Mesenchymal stem cell (in vitro differentiated cells and primary cell): Measurements from ENCODE around the gene PKHD1.

Experiments used
- DNase-seq: peaks from one replicate; pipeline ENCODE4 v3.0.0-alpha.2; 2013
- H2AFZ ChIP-seq: one replicate; pipeline ENCODE4 v1.6.1; 2013; ENCODE audit warnings: low read depth, mild to moderate bottlenecking, control low read depth, inconsistent platforms, low read length, moderate library complexity
- H2AK5ac ChIP-seq: 2 replicates; pipeline ENCODE4 v1.6.1; 2013; ENCODE audit warnings: low read length, moderate library complexity, mild to moderate bottlenecking, inconsistent platforms; ENCODE audit not compliant: severe bottlenecking
- H2BK120ac ChIP-seq: one replicate; pipeline ENCODE4 v1.6.1; 2013; ENCODE audit warnings: low read depth, mild to moderate bottlenecking, inconsistent platforms, low read length, moderate library complexity
- H2BK12ac ChIP-seq, 2 experiments: one replicate each; pipeline ENCODE4 v1.6.1; 2013; ENCODE audit warnings: inconsistent platforms in 2 of 2, low read length in 2 of 2, mild to moderate bottlenecking in 2 of 2, moderate library complexity in 2 of 2, control low read depth in 1 of 2
- H2BK15ac ChIP-seq: one replicate; pipeline ENCODE4 v1.6.1; 2013; ENCODE audit warnings: mild to moderate bottlenecking, low read depth, inconsistent platforms; ENCODE audit not compliant: poor library complexity, severe bottlenecking
- H2BK5ac ChIP-seq: 2 replicates; pipeline ENCODE4 v1.6.1; 2013; ENCODE audit warnings: low read depth, mild to moderate bottlenecking, low read length, control low read depth, inconsistent platforms; ENCODE audit not compliant: poor library complexity, severe bottlenecking
- H3K14ac ChIP-seq, 2 experiments: one replicate each; pipeline ENCODE4 v1.6.1; 2013; ENCODE audit warnings: inconsistent platforms in 2 of 2, low read length in 2 of 2, control low read depth in 1 of 2, mild to moderate bottlenecking in 1 of 2, moderate library complexity in 1 of 2
- H3K18ac ChIP-seq, 2 experiments: one replicate each; pipeline ENCODE4 v1.6.1; 2013; ENCODE audit warnings: inconsistent platforms in 2 of 2, low read length in 2 of 2, control low read depth in 1 of 2, low read depth in 1 of 2, mild to moderate bottlenecking in 1 of 2
- H3K23ac ChIP-seq, 2 experiments: one replicate each; pipeline ENCODE4 v1.6.1; 2013; ENCODE audit warnings: inconsistent platforms in 2 of 2, low read length in 2 of 2, mild to moderate bottlenecking in 2 of 2, moderate library complexity in 2 of 2, control low read depth in 1 of 2
- H3K27ac ChIP-seq: 2 replicates; pipeline ENCODE4 v1.5.1; 2013; ENCODE audit warnings: mild to moderate bottlenecking, moderate library complexity, low read length, control low read depth, inconsistent platforms; ENCODE audit not compliant: poor library complexity, severe bottlenecking
- H3K27me3 ChIP-seq, 2 experiments: 2 replicates each; pipeline versions ENCODE4 v1.6.1 to v1.7.0; 2013; ENCODE audit warnings: low read length in 2 of 2, mild to moderate bottlenecking in 2 of 2, moderate library complexity in 2 of 2, control low read depth in 1 of 2, inconsistent platforms in 1 of 2; ENCODE audit not compliant: control insufficient read depth in 1 of 2, insufficient read depth in 1 of 2
- H3K36me3 ChIP-seq, 2 experiments: 2 replicates each; pipeline versions ENCODE4 v1.6.1 to v1.7.0; 2013; ENCODE audit warnings: low read length in 2 of 2, control low read depth in 1 of 2, inconsistent platforms in 1 of 2, low read depth in 1 of 2, mild to moderate bottlenecking in 1 of 2; ENCODE audit not compliant: insufficient read depth in 2 of 2, control insufficient read depth in 1 of 2
- H3K4ac ChIP-seq, 2 experiments: one replicate each; pipeline ENCODE4 v1.6.1; 2013; ENCODE audit warnings: inconsistent platforms in 2 of 2, low read length in 2 of 2, mild to moderate bottlenecking in 2 of 2, moderate library complexity in 2 of 2, control low read depth in 1 of 2, low read depth in 1 of 2
- H3K4me1 ChIP-seq: 2 replicates; pipeline ENCODE4 v1.6.1; 2013; ENCODE audit warnings: low read depth, low read length, control low read depth; ENCODE audit not compliant: control insufficient read depth, insufficient read depth
- H3K4me2 ChIP-seq: 2 replicates; pipeline ENCODE4 v1.6.1; 2013; ENCODE audit warnings: low read length, mild to moderate bottlenecking, inconsistent platforms; ENCODE audit not compliant: poor library complexity, severe bottlenecking
- H3K4me3 ChIP-seq, 2 experiments: 2 replicates each; pipeline versions ENCODE4 v1.5.1 to v1.7.0; 2013; ENCODE audit warnings: low read length in 2 of 2, mild to moderate bottlenecking in 2 of 2, control low read depth in 1 of 2, low read depth in 1 of 2; ENCODE audit not compliant: insufficient read depth in 1 of 2
- H3K79me1 ChIP-seq: replicated peaks from 2 replicates; pipeline ENCODE4 v1.6.1; 2013; ENCODE audit warnings: mild to moderate bottlenecking, control low read depth, low read length, inconsistent platforms; ENCODE audit not compliant: poor library complexity, severe bottlenecking
- H3K9ac ChIP-seq: 2 replicates; pipeline ENCODE4 v1.7.0; 2013; ENCODE audit warnings: mild to moderate bottlenecking, low read length, moderate library complexity
- H3K9me3 ChIP-seq: 2 replicates; pipeline ENCODE4 v1.7.0; 2013; ENCODE audit warnings: mild to moderate bottlenecking, low read length; ENCODE audit not compliant: control insufficient read depth
- H4K8ac ChIP-seq: one replicate; pipeline ENCODE4 v1.6.1; 2013; ENCODE audit warnings: inconsistent platforms, mild to moderate bottlenecking, low read length, moderate library complexity
- H4K91ac ChIP-seq: one replicate; pipeline ENCODE4 v1.6.1; 2013; ENCODE audit warnings: mild to moderate bottlenecking, low read length, inconsistent platforms
- WGBS: methylation state at CpG from one replicate; pipeline ENCODE4 v1.1.7; 2013; ENCODE audit warnings: mixed read lengths; 5-methylcytosine and 5-hydroxymethylcytosine counted together

PKHD1 gene

GRCh38 chr6:52024451-52025068 is 62.9 kb downstream of the PKHD1 start:
- H2AFZ ChIP-seq, result no peak overlapping the region
- no peak overlapping the region for H3K4ac ChIP-seq
- no peak overlapping the region for H2BK12ac ChIP-seq
- H3K9me3 ChIP-seq, result no peaks in the 10 kb centered on the region
- no peak for DNase-seq
- H3K27me3 ChIP-seq, result peaks cover 0 to 18% of the 10 kb centered on the region in 2 experiments
- no peak overlapping the region for H2AK5ac ChIP-seq
- H2BK120ac ChIP-seq, result no peak overlapping the region
- H3K36me3 ChIP-seq, result peaks cover 0 to 10% of the 10 kb centered on the region in 2 experiments
- 87% methylated on average over 12 of the region's 12 CpGs for WGBS
- H3K9ac ChIP-seq, result no peak overlapping the region
- no peak overlapping the region for H3K4me3 ChIP-seq
- no peak overlapping the region for H3K18ac ChIP-seq
- no peak overlapping the region for H3K14ac ChIP-seq
- no peak overlapping the region for H3K27ac ChIP-seq
- no peak overlapping the region for H4K91ac ChIP-seq
- H2BK5ac ChIP-seq, result no peak overlapping the region
- H3K79me1 ChIP-seq, result no peaks in the 10 kb centered on the region
- no peak overlapping the region for H4K8ac ChIP-seq
- no peak overlapping the region for H3K4me2 ChIP-seq
- H2BK15ac ChIP-seq, result no peak overlapping the region
- no peaks in the 10 kb centered on the region for H3K4me1 ChIP-seq
- H3K23ac ChIP-seq, result no peak overlapping the region

DNA sequence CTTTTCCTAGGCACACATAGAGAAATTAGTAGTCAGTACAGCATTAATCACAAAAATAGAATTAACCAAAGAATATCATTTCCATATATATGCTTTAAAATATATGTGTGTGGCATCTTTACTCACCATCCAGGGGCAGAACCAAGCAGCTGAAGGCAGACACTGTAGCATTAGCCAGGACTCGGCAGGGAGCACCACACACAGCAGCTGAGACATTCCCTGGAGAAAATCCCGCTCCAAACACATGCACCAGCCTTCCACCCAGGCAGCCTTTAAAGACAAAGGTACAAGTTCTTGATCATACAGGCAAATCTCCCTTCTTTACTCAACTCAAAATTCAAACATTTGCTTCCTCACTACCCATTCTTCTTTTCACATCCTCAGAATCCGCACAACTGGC is 64.7 kb downstream of the PKHD1 start:
- no peak overlapping the region for H4K8ac ChIP-seq
- no peaks in the 10 kb centered on the region for H3K9me3 ChIP-seq
- no peak overlapping the region for H3K23ac ChIP-seq
- no peaks in the 10 kb centered on the region for H3K79me1 ChIP-seq
- H2BK12ac ChIP-seq, result no peak overlapping the region
- no peak overlapping the region for H2BK120ac ChIP-seq
- H4K91ac ChIP-seq, result no peak overlapping the region
- no peak overlapping the region for H3K27ac ChIP-seq
- H3K4ac ChIP-seq, result no peak overlapping the region
- no peak overlapping the region for H3K14ac ChIP-seq
- no peak overlapping the region for H3K4me2 ChIP-seq
- no peak for DNase-seq
- H3K4me3 ChIP-seq, result no peak overlapping the region
- H2BK5ac ChIP-seq, result no peak overlapping the region
- no peak overlapping the region for H2AFZ ChIP-seq
- H2AK5ac ChIP-seq, result no peak overlapping the region
- 62% methylated on average over 3 of the region's 3 CpGs for WGBS
- peaks cover 0 to 10% of the 10 kb centered on the region in 2 experiments for H3K36me3 ChIP-seq
- no peak overlapping the region for H2BK15ac ChIP-seq
- no peak overlapping the region for H3K18ac ChIP-seq
- no peaks in the 10 kb centered on the region for H3K4me1 ChIP-seq
- no peak overlapping the region for H3K9ac ChIP-seq
- H3K27me3 ChIP-seq, result peaks cover 0 to 18% of the 10 kb centered on the region in 2 experiments

GRCh38 chr6:52020945-52021570 is 66.4 kb downstream of the PKHD1 start:
- Histone ChIP-seq H3K4me2 (no peak overlapping the region), H3K18ac (no peak overlapping the region), H3K9me3 (no peaks in the 10 kb centered on the region), H3K79me1 (no peaks in the 10 kb centered on the region), H2BK5ac (no peak overlapping the region), H4K91ac (no peak overlapping the region), H2AK5ac (no peak overlapping the region), H2BK120ac (no peak overlapping the region), H3K4me3 (no peak overlapping the region), H2AFZ (no peak overlapping the region), H3K4me1 (peaks cover 2% of the 10 kb centered on the region), H3K4ac (no peak overlapping the region), H3K27me3 (peaks cover 0 to 18% of the 10 kb centered on the region in 2 experiments), H3K14ac (no peak overlapping the region), H4K8ac (no peak overlapping the region), H3K27ac (no peak overlapping the region), H3K9ac (no peak overlapping the region), H2BK12ac (no peak overlapping the region), H2BK15ac (no peak overlapping the region), H3K36me3 (peaks cover 0 to 10% of the 10 kb centered on the region in 2 experiments), H3K23ac (no peak overlapping the region)
- DNase-seq, result peak; percentile 28
- no CpG with 5 or more reads among the region's 2 CpGs for WGBS

DNA sequence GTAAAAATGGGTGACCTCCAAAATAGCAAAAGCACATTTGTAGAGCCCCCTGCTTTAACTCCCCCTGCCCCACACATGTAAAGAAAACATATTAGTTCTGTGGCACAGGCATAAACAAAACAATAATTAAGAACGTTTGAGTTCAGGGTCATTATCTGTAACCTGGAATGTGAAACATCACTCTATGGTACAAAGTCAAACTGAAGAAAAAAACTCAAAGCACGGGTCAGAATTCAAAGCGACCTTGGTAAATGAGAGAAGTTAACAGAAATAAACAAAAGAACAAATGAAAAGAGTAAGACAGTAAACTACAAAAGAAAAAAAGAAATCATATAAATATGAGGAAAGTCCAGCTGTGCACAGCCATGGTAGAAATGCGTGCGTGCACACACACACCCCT is 67.5 kb downstream of the PKHD1 start:
- WGBS, result 51% methylated on average over 3 of the region's 5 CpGs
- no peak overlapping the region for H2AK5ac ChIP-seq
- no peak overlapping the region for H3K4ac ChIP-seq

More for the DNA sequence above, 67.5 kb downstream of the PKHD1 start:
- H3K23ac ChIP-seq, result no peak overlapping the region
- no peaks in the 10 kb centered on the region for H3K9me3 ChIP-seq
- H2BK120ac ChIP-seq, result no peak overlapping the region
- H3K27ac ChIP-seq, result no peak overlapping the region
- H2BK12ac ChIP-seq, result no peak overlapping the region
- no peak overlapping the region for H3K18ac ChIP-seq
- H3K14ac ChIP-seq, result no peak overlapping the region
- no peak overlapping the region for H4K91ac ChIP-seq
- H3K4me2 ChIP-seq, result no peak overlapping the region
- H3K4me1 ChIP-seq, result peaks cover 2% of the 10 kb centered on the region
- no peak overlapping the region for H2BK15ac ChIP-seq
- H2AFZ ChIP-seq, result no peak overlapping the region
- no peak for DNase-seq
- H3K36me3 ChIP-seq, result peaks cover 0 to 5% of the 10 kb centered on the region in 2 experiments
- H3K9ac ChIP-seq, result no peak overlapping the region
- H2BK5ac ChIP-seq, result no peak overlapping the region
- H3K4me3 ChIP-seq, result no peak overlapping the region
- H3K79me1 ChIP-seq, result no peaks in the 10 kb centered on the region
- H3K27me3 ChIP-seq, result peaks cover 0 to 18% of the 10 kb centered on the region in 2 experiments
- H4K8ac ChIP-seq, result no peak overlapping the region
